SK-N-DZ (cell line): ENCODE results near the gene TNP2.

ENCODE experiments used
- DNase-seq: peaks from one replicate; pipeline ENCODE4 v3.0.0-alpha.2; 2015; ENCODE audit warnings: low spot score

Gene TNP2

GRCh38 chr16:11278681-11279628 lies 9.8 kb upstream of the TNP2 start:
- no peak for DNase-seq

DNA sequence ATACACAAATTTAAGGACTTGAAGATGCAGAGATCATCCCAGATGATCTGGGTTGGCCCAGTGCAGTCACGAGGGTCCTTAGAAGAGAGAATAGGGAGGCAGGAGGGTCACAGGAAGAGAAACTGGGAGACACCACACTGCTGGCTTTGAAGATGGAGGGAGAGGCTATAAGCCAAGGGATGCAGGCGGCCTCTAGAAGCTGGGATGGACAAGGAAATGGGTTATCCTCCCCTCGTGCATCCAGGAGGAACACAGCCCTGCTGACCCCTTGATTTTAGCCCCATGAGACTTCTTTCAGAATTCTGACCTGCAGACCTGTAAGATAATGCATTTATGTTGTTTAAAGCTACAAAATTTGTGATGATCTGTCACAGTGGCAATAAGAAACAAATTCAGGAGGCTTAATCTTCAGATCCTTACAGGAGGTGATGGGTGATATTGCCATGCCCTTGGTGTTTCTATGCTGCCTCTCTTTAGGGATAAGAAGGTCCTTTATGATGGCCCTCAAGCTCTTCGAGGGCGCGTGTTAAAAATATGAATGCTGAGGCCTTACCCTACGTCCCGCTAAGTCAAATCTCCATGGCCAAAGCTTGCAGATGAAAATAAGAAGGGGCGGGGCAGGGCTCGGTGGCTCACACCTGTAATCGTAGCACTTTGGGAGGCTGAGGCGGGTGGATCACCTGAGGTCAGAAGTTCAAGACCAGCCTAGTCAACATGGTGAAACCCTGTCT lies 8.6 kb upstream of the TNP2 start:
- no peak for DNase-seq

GRCh38 chr16:11276896-11277593 lies 7.9 kb upstream of the TNP2 start:
- DNase-seq, result no peak

DNA sequence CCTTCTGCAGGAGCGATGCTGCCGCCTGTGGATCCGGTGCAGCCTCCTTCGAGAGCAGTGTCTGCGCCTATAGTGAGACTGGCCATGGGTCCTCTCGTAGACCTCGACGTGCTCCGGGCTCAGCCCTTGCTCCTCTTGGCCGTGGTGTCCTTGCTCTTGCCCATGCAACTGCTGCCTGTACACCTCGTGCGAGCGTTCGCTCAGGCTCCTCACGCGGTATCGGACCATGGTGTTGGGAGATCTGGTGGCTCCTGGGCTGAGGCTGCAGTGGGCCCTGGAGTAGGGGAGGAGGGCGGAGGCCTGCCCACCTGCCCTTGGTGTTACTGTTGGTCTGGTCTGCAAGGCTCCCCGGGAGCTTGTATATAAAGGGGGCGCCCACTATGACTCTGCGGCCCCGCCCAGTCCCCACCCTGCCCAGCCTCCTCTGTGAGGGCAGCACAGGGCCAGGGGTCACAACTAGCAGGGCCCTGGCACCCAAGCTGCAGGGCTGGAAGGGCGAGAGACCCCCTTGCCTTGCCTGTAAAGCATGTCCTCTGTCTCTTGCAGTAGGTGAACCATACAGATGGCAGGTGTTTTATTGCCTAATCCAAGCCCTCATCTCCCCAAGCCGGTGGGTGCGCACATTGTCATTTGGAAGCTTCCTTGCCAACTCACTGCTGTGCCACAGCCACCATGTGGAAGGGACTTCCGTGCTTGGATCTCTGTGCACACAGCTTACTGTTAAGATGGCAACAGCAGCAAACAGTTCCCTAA lies 7.2 kb upstream of the TNP2 start, which contains the start of gene PRM2:
PRM2 (minus strand) TSS at position 338 of the 753 bp plus-strand sequence; CDS start at position 228, 110 bp downstream.
- no peak for DNase-seq

- DNase-seq, result no peak
Observed at GRCh38 chr16:11274964-11275363, 5.8 kb upstream of the TNP2 start.

DNA sequence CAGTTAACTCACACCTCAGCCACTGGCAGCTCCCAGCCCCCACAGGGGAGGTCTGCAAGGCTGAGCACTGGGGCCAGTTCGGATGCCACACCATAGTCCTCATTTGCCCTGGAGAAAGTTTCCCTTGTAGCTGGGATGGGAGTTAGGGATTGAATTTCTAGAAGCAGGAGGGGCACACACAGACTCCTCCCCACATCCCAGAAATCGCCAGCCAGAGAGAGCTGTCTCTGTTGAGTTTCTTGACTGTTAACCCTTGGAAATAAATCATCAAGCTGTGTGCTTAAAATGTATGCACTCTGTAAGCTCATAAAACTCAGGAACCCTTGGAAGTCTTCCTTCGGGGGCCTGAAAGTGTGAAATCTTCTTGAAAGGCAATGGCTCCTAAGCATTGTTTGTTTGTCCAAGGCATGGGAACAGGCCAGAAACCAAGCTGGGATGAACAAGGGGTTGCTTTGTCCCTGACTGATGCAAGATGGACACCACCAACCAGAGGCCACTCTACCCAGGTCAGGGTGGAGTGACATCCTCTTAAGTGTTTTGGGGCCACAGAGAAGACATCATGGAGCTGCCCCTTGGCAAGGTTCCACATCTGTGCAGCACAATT lies 4.7 kb upstream of the TNP2 start:
- DNase-seq, result no peak

DNA sequence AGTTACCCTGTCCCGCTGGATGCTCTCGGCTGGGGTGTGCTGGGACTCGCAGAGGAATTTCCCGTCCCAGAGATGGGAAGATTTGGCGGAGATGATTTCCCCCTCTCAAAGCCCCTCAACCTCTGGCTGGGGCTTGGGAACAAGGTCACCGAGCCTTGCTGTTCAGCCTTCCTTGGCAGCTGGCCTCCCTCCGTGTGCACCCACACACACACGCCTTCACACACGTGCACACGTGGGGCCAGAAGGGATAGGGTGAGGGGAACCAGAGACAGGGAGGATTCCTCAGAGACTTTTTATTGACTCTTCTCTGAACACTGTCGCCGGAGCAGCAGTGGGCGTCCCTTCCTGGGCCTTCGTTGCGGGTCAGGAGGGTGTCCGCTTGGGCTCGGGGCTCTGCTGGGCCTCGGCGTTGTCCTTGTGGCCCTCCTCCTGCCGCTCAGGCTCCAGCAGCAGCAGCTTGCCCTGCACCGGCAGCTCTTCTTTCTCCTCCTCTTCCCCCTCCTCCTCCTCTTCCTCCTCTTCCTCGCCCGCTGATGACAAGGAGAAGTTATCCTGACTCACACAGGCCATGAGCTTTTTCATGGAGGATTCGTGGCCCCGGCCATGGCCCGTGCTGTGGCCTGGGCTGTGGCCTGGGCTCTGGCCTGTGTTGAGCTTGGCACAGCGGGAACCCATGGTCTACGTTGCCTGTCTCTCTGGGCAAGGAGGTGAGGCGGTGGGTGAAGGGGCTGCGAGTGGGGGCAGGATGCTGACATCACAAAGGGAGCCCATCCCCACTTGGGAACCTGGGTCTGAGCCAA lies 4.0 kb upstream of the TNP2 start, which contains the start of gene PRM3:
PRM3 (minus strand) TSS at position 709 of the 800 bp plus-strand sequence; CDS start at position 675, 34 bp downstream.
- no peak for DNase-seq

- no peak for DNase-seq
Observed at GRCh38 chr16:11272484-11272883, 3.4 kb upstream of the TNP2 start.

DNA sequence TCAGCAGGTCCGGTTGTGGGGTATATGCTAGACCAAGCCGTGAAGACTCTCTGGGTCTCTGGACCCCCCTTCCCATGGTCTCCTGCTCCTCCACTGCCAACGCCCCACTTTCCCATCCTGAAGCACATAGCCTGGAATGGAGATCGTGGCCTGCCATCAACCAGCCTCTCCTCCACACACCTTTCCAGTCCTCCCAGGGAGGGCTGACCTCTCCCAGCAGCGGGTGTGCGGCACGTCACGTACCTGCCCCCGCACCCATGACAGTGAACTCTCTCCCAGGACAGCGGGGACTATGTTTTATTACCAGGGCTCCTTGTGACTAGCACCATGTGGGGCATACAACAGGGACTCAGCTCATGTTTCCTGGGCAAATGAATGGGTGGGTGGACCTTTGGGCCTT lies 2.5 kb upstream of the TNP2 start:
- no peak for DNase-seq

GRCh38 chr16:11270602-11271162 lies 1.6 kb upstream of the TNP2 start:
- no peak for DNase-seq

- no peak for DNase-seq
Observed at GRCh38 chr16:11265124-11265523, 4.0 kb downstream of the TNP2 start.

DNA sequence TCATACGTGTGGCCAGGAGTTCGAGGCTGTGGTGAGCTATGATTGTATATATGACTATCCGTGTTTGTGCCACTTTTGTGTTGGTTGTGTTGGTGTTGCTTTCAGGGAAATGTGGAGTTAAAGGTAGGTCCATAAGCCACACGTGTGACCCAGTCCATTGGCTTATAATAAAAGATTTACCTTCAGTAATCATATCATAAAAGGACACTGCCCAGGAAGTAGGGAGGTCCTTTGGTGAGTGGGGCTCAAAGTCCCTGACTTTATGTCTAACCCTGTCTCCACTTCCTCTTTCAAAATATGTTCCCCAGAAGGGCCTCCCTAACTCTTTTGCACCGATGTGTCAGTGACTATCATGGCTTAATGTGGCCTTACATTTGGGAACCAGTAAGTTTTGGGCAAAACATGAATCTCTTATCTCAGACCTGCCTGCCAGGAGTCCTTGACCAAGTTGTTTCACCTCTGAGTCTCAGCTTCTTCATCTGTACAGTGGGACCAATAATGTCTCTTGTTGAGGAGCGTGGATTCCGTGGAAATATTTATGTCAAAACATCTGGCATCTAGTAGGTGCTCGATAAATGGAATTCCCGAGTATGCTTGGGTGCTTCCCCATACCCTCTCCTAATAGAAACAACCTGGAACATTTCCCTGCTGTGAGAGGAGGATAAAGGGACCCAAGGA lies 4.8 kb downstream of the TNP2 start:
- no peak for DNase-seq

GRCh38 chr16:11263737-11264136 lies 5.4 kb downstream of the TNP2 start:
- DNase-seq, result no peak

DNA sequence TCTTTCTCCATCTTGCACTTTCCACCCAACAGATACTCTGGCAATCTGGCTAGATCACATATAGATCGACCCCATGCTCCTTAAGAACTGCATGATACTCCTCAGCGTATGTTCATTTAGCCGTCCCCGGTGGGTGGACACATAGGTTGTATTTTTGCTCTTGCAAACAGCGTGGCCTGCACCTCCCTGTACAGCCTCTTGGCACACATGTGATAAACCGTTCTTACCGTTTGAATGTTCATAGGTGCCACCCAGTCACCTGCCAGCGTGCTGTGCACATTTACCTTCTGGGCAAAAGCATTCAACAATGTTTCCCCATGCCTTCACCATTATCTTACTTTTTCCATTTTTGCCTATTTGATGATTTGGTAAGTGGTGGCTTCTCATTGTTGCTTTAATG lies 6.2 kb downstream of the TNP2 start:
- no peak for DNase-seq

DNA sequence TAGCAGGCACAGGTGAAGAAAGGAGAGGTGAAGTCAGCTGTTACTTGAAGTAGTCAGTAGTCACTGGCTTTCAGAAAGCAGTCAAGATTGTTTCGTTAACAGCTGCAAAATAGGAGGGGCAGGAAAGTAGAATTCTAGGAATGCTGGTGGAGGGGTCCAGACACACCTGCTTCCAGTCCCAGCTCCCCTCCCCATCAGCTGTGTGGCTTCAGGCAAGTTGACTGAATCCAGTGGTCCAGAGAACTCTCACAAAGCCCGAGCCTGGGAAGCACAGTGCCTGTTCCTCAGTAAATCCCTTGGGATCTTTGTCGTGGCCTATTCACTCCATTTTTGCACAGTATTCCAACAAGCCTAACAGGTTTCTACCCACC lies 8.5 kb downstream of the TNP2 start:
- no peak for DNase-seq

DNA sequence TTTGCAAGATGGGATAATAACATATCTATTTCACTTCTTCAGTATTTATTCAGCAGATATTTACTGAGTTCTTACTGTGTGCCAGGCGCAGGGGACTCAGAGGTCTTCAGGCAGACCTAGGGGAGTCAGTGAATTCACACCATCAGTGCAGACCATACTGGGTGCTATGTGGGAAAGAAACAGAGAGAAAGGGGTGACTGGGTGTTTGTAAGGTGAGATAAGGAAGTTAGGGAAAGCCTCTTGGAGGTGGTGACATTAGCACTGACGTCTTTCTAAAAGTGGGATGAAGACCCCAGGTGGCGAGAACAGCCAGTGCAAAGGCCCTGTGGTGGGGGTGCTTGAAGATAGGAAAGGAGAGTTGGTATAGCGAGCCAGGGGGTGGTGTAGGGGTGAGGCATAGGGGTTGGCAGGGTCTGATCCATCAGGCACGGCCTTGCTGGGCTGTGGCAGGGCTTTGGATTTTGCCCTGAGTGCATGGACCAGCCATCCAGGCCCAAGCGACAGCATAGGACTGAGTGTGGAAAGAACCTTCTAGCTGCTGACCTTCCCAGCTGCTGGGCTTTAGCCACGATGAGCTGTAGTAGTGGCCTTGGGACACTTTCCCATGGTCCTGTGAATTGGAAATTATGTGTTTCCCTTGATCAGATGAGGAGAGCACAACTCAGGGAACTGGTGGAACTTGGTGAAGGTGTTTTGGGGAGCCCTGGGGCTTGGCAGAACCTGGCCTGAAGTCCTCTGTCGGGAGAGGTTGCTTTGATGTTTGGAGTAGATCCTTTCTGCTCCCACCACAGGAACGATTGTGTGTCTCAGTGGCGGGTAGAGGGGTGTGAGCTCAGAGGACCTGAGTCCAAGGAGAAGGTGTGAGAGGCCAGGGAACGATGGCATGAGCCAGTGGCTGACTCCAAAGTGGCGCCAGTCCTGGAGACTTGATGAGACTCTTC lies 9.2 kb downstream of the TNP2 start:
- DNase-seq, result no peak

- no peak for DNase-seq
Observed at GRCh38 chr16:11258553-11259492, 10.3 kb downstream of the TNP2 start.
